Measurements from ENCODE around the gene SPRR3.

The SPRR3 gene

GRCh38 chr1:152993186-152993585 is 8.4 kb upstream of the SPRR3 start:
- WGBS: 49% methylated on average over 4 of the region's 6 CpGs
- no peak overlapping the region for H3K4me2 ChIP-seq (ENCODE audit: low read length, poor library complexity, severe bottlenecking)
- no peak for DNase-seq

GRCh38 chr1:152995842-152996241 is 5.7 kb upstream of the SPRR3 start:
- no CpG with 5 or more reads among the region's 1 CpG for WGBS
- no peak overlapping the region for H3K18ac ChIP-seq (ENCODE audit: low read depth in 1 of 2, low read length in 2 of 2)

More at GRCh38 chr1:152993186-152993585, 8.4 kb upstream of the SPRR3 start:
- no peaks in the 10 kb centered on the region for H3K79me1 ChIP-seq (replicated peaks; ENCODE audit: low read length, poor library complexity, severe bottlenecking)
- H2AK5ac ChIP-seq (ENCODE audit: low read length, severe bottlenecking): no peak overlapping the region
- H2BK120ac ChIP-seq (ENCODE audit: low read depth, low read length): no peak overlapping the region
- H3K36me3 ChIP-seq (ENCODE audit: control insufficient read depth in 1 of 2, insufficient read depth in 2 of 2, low read depth in 1 of 2, low read length in 2 of 2): no peaks in the 10 kb centered on the region
- no peak overlapping the region for H2BK12ac ChIP-seq (ENCODE audit: low read length in 2 of 2)
- H3K18ac ChIP-seq (ENCODE audit: low read depth in 1 of 2, low read length in 2 of 2): no peak overlapping the region
- no peak overlapping the region for H3K4me3 ChIP-seq (ENCODE audit: insufficient read depth in 1 of 2, low read depth in 1 of 2, low read length in 2 of 2)
- H3K23ac ChIP-seq (ENCODE audit: low read length in 2 of 2): no peak overlapping the region
- H3K27me3 ChIP-seq (ENCODE audit: control insufficient read depth in 1 of 2, insufficient read depth in 1 of 2, low read length in 2 of 2): peaks cover 0 to 3% of the 10 kb centered on the region in 2 experiments
- no peak overlapping the region for H2BK5ac ChIP-seq (ENCODE audit: low read depth, low read length, poor library complexity, severe bottlenecking)
- H2BK15ac ChIP-seq (ENCODE audit: low read depth, poor library complexity, severe bottlenecking): no peak overlapping the region
- no peak overlapping the region for H3K14ac ChIP-seq (ENCODE audit: low read length in 2 of 2)
- no peak overlapping the region for H4K8ac ChIP-seq (ENCODE audit: low read length)
- no peak overlapping the region for H3K27ac ChIP-seq (ENCODE audit: low read length, poor library complexity, severe bottlenecking)
- no peak overlapping the region for H4K91ac ChIP-seq (ENCODE audit: low read length)
- no peak overlapping the region for H3K4ac ChIP-seq (ENCODE audit: low read depth in 1 of 2, low read length in 2 of 2)
- no peaks in the 10 kb centered on the region for H3K4me1 ChIP-seq (ENCODE audit: control insufficient read depth, insufficient read depth, low read depth, low read length)
- H3K9me3 ChIP-seq (ENCODE audit: control insufficient read depth, low read length): no peaks in the 10 kb centered on the region
- no peak overlapping the region for H3K9ac ChIP-seq (ENCODE audit: low read length)
- H2AFZ ChIP-seq (ENCODE audit: low read depth, low read length): no peak overlapping the region

DNA sequence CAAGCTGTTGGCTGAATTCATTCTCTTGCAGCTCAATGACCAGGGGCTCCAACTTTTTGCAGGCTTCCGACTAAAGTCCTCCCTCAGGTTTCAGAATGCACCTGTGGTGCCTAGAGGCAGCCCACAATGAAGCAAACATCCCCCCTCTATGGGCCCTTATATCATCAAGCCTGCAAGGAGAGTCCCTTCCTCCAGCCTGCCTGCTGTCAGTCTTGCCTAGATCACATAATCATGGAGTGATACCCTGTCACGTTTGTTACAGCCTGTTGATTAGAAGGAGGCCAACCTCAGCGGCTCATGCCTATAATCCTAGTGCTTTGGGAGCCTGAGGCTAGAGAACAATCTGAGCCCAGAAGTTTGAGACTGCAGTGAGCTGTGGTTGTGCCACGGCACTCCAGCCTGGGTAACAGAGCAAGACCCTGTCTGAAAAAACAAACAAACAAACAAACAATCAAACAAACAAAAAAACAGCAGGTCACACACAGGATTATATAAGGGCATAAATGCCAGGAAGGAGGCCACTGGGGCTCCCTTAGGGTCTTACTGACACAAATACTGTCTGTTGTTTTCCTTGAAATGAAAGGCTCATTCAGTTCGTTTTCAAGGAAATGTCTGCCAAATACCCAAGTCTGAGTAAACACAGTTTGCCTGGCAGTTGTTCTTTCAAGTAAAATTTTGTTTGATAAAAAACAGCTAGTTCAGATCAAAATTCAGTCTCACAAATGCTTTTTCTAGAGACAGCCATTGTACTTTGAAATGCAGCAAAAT is 4.7 kb upstream of the SPRR3 start:
- H3K9ac ChIP-seq (ENCODE audit: low read length): no peak overlapping the region
- H3K9me3 ChIP-seq (ENCODE audit: control insufficient read depth, low read length): no peaks in the 10 kb centered on the region
- H4K91ac ChIP-seq (ENCODE audit: low read length): no peak overlapping the region
- H3K27ac ChIP-seq (ENCODE audit: low read length, poor library complexity, severe bottlenecking): no peak overlapping the region
- no peak overlapping the region for H2AK5ac ChIP-seq (ENCODE audit: low read length, severe bottlenecking)
- no peak for DNase-seq
- H2BK12ac ChIP-seq (ENCODE audit: low read length in 2 of 2): no peak overlapping the region
- no peak overlapping the region for H3K23ac ChIP-seq (ENCODE audit: low read length in 2 of 2)
- H3K4me3 ChIP-seq (ENCODE audit: insufficient read depth in 1 of 2, low read depth in 1 of 2, low read length in 2 of 2): no peak overlapping the region
- 42% methylated on average over 4 of the region's 5 CpGs for WGBS
- H3K4me2 ChIP-seq (ENCODE audit: low read length, poor library complexity, severe bottlenecking): no peak overlapping the region
- no peak overlapping the region for H2AFZ ChIP-seq (ENCODE audit: low read depth, low read length)
- H3K4ac ChIP-seq (ENCODE audit: low read depth in 1 of 2, low read length in 2 of 2): no peak overlapping the region
- no peak overlapping the region for H2BK120ac ChIP-seq (ENCODE audit: low read depth, low read length)
- no peaks in the 10 kb centered on the region for H3K27me3 ChIP-seq (ENCODE audit: control insufficient read depth in 1 of 2, insufficient read depth in 1 of 2, low read length in 2 of 2)
- no peak overlapping the region for H2BK15ac ChIP-seq (ENCODE audit: low read depth, poor library complexity, severe bottlenecking)
- H2BK5ac ChIP-seq (ENCODE audit: low read depth, low read length, poor library complexity, severe bottlenecking): no peak overlapping the region
- H3K4me1 ChIP-seq (ENCODE audit: control insufficient read depth, insufficient read depth, low read depth, low read length): no peaks in the 10 kb centered on the region
- no peak overlapping the region for H3K14ac ChIP-seq (ENCODE audit: low read length in 2 of 2)
- no peaks in the 10 kb centered on the region for H3K79me1 ChIP-seq (replicated peaks; ENCODE audit: low read length, poor library complexity, severe bottlenecking)
- H3K18ac ChIP-seq (ENCODE audit: low read depth in 1 of 2, low read length in 2 of 2): no peak overlapping the region
- H3K36me3 ChIP-seq (ENCODE audit: control insufficient read depth in 1 of 2, insufficient read depth in 2 of 2, low read depth in 1 of 2, low read length in 2 of 2): no peaks in the 10 kb centered on the region
- H4K8ac ChIP-seq (ENCODE audit: low read length): no peak overlapping the region

More at GRCh38 chr1:152995842-152996241, 5.7 kb upstream of the SPRR3 start:
- Histone ChIP-seq H3K4me2 (ENCODE audit: low read length, poor library complexity, severe bottlenecking) (no peak overlapping the region), H3K27ac (ENCODE audit: low read length, poor library complexity, severe bottlenecking) (no peak overlapping the region), H2BK12ac (ENCODE audit: low read length in 2 of 2) (no peak overlapping the region), H3K4ac (ENCODE audit: low read depth in 1 of 2, low read length in 2 of 2) (no peak overlapping the region), H2AK5ac (ENCODE audit: low read length, severe bottlenecking) (no peak overlapping the region), H3K4me1 (ENCODE audit: control insufficient read depth, insufficient read depth, low read depth, low read length) (no peaks in the 10 kb centered on the region), H3K14ac (ENCODE audit: low read length in 2 of 2) (no peak overlapping the region), H3K9me3 (ENCODE audit: control insufficient read depth, low read length) (no peaks in the 10 kb centered on the region), H4K8ac (ENCODE audit: low read length) (no peak overlapping the region), H2BK120ac (ENCODE audit: low read depth, low read length) (no peak overlapping the region), H2BK5ac (ENCODE audit: low read depth, low read length, poor library complexity, severe bottlenecking) (no peak overlapping the region), H3K79me1 (replicated peaks; ENCODE audit: low read length, poor library complexity, severe bottlenecking) (no peaks in the 10 kb centered on the region), H4K91ac (ENCODE audit: low read length) (no peak overlapping the region), H3K27me3 (ENCODE audit: control insufficient read depth in 1 of 2, insufficient read depth in 1 of 2, low read length in 2 of 2) (no peaks in the 10 kb centered on the region), H2AFZ (ENCODE audit: low read depth, low read length) (no peak overlapping the region), H2BK15ac (ENCODE audit: low read depth, poor library complexity, severe bottlenecking) (no peak overlapping the region), H3K4me3 (ENCODE audit: insufficient read depth in 1 of 2, low read depth in 1 of 2, low read length in 2 of 2) (no peak overlapping the region), H3K9ac (ENCODE audit: low read length) (no peak overlapping the region), H3K23ac (ENCODE audit: low read length in 2 of 2) (no peak overlapping the region), H3K36me3 (ENCODE audit: control insufficient read depth in 1 of 2, insufficient read depth in 2 of 2, low read depth in 1 of 2, low read length in 2 of 2) (no peaks in the 10 kb centered on the region)
- DNase-seq: no peak

GRCh38 chr1:152997901-152998300 is 3.6 kb upstream of the SPRR3 start:
- Histone ChIP-seq H2BK120ac (ENCODE audit: low read depth, low read length) (no peak overlapping the region), H2BK5ac (ENCODE audit: low read depth, low read length, poor library complexity, severe bottlenecking) (no peak overlapping the region), H3K9me3 (ENCODE audit: control insufficient read depth, low read length) (no peaks in the 10 kb centered on the region), H3K36me3 (ENCODE audit: control insufficient read depth in 1 of 2, insufficient read depth in 2 of 2, low read depth in 1 of 2, low read length in 2 of 2) (no peaks in the 10 kb centered on the region), H3K27me3 (ENCODE audit: control insufficient read depth in 1 of 2, insufficient read depth in 1 of 2, low read length in 2 of 2) (no peaks in the 10 kb centered on the region), H3K4ac (ENCODE audit: low read depth in 1 of 2, low read length in 2 of 2) (no peak overlapping the region), H3K23ac (ENCODE audit: low read length in 2 of 2) (no peak overlapping the region), H2AFZ (ENCODE audit: low read depth, low read length) (no peak overlapping the region), H3K4me2 (ENCODE audit: low read length, poor library complexity, severe bottlenecking) (no peak overlapping the region), H3K27ac (ENCODE audit: low read length, poor library complexity, severe bottlenecking) (no peak overlapping the region), H3K9ac (ENCODE audit: low read length) (no peak overlapping the region), H3K4me1 (ENCODE audit: control insufficient read depth, insufficient read depth, low read depth, low read length) (no peaks in the 10 kb centered on the region), H2BK15ac (ENCODE audit: low read depth, poor library complexity, severe bottlenecking) (no peak overlapping the region), H4K91ac (ENCODE audit: low read length) (no peak overlapping the region), H3K79me1 (replicated peaks; ENCODE audit: low read length, poor library complexity, severe bottlenecking) (no peaks in the 10 kb centered on the region), H4K8ac (ENCODE audit: low read length) (no peak overlapping the region), H3K4me3 (ENCODE audit: insufficient read depth in 1 of 2, low read depth in 1 of 2, low read length in 2 of 2) (no peak overlapping the region), H3K18ac (ENCODE audit: low read depth in 1 of 2, low read length in 2 of 2) (no peak overlapping the region), H3K14ac (ENCODE audit: low read length in 2 of 2) (no peak overlapping the region), H2BK12ac (ENCODE audit: low read length in 2 of 2) (no peak overlapping the region), H2AK5ac (ENCODE audit: low read length, severe bottlenecking) (no peak overlapping the region)
- DNase-seq: no peak
- WGBS: 39% methylated on average over 7 of the region's 7 CpGs

Data from mesenchymal stem cell (in vitro differentiated cells and primary cell).